GM18868 (cell line): ENCODE measurements around the gene NEDD8.

Experiments
- ATAC-seq: cut with Tn5 transposase; IDR thresholded peaks from one replicate; pipeline ENCODE4 v1.9.1; 2021; ENCODE audit warnings: mild to moderate bottlenecking, moderate library complexity; ENCODE audit not compliant: unreplicated experiment

The NEDD8 gene

DNA sequence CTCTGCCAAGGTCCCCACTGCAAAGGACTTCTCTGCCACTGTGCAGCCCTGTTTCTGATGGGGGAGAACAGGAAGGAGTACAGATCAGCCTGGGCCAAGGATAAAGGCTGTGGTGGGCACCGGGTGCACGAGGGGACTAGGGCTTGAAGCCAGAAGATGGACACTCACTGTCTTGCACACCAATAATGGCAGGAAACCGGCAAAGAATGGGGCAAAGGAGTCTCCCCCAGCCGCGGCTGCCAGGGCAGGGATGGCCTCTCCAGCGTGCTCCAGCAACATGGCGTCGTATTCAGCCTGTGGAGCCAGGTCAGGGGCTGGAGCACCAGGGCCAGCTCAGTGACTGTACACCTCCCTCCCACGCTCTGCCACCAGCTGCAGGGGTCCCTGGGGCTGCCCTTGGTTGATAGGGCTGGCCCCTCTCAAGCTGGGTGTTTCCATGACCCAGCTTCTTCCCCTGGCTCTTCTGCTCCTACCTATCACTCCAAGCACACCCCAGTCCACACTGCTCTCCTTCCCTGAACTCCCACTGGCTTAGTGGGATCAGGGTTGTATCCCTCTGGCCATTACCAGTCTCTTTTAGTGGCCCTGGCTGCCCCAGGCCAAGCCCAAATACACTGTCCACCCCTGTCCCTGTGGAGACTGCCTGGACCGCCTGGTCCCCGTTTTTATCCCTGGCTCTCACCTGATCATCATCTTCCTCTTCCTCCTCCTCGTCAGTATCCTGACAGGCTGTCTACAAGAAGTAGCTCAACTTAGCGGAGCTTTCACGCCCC, 49.9 kb downstream of the NEDD8 start:
- no peak for ATAC-seq

DNA sequence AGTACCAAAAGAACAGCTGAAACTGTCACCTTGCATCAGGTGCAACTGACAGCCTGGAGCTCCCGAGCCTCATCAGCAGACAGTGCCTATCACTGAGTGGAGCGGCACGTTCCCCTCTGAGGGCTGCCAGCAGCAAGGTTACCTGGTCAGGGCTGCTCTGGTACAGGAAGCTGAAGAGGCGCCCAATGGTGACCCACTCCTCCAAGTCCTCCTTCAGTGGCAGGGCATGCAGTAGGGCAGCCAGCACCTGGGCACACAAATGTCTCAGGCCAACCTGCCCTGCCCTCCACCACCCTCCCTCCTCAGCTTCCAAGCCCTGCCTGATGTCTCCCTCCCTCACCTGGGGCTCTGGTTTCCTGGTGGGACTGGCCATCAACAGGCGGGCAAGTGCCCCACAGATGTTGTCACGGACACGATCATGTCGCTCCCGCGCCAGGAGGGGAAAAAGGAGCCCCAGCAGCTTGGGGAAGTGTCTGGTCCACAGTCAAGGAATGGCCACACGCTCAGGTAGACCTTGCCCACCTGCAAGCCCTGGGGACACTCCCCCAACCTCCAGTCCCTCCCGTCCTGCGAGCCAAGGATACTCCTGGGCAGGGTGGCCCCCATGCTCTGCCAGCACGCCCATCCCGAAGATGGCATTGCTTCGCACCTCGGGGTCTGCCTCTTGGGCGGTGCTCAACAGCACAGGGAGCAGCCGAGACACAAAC, 50.6 kb downstream of the NEDD8 start:
- no peak for ATAC-seq

DNA sequence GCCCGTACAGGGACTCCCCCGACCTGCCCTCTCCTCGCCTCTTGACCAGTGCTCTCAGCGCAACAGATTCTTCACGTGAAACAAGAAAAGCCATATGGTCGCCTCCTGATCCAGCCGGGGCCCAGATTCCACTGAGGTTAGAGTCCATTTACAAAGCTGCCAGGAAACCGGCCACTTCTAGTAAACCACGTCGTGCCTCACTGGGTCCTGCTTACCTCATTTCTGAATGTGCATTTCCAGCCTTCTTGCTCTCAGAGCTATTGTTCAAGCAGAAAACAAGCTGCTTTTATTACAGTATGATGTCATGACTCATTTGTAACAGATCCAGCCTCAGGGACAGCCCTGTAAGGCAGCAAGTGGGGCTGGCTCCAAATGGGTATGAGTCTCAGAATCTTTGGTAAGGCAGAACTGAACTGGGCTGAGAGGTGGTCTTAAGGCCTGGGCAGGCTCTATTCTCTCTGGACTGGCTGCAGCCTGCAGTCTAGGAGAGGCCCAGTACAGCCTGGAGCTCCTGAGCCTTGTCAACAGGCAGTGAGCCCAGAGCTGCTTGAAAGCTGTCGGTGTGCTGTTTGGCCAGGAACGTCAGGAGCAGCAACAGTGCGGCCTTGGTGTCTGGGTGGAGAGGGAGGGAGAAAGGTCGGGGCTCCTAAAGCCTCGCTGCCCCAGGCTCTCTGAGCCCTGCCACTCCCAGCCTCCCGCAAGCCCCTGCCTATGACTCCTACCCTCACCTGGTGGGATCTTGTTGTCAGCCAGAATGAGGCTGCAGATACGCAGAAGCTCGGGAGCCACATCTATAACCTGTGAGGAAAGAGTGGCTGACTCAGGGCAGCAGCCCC, 52.0 kb downstream of the NEDD8 start:
- ATAC-seq = no peak

DNA sequence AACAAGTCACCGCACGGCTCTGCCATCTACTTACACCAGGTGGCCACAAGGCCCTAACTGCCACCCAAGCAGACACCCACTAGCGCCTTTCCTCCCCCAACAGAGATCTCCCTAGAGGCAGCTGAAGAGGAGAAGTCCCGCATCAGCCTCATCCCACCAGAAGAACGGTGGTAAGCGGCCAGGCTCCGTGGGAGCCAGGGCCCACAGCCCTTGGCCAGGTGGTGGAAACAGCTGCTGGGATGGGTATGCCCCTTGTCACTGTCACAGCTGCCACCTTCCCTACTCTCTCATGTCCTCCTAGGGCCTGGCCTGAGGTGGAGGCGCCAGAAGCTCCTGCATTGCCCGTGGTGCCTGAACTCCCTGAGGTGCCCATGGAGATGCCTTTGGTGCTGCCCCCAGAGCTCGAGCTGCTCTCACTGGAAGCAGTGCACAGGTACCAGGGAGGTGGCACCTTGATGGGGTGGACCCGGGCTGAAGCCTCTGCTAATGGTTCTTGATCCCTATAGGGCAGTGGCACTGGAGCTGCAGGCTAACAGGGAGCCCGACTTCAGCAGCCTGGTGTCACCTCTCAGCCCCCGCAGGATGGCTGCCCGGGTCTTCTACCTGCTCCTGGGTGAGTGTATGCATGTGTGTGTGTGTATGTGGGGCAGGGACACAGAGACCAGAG, 52.7 kb downstream of the NEDD8 start:
- no peak for ATAC-seq

DNA sequence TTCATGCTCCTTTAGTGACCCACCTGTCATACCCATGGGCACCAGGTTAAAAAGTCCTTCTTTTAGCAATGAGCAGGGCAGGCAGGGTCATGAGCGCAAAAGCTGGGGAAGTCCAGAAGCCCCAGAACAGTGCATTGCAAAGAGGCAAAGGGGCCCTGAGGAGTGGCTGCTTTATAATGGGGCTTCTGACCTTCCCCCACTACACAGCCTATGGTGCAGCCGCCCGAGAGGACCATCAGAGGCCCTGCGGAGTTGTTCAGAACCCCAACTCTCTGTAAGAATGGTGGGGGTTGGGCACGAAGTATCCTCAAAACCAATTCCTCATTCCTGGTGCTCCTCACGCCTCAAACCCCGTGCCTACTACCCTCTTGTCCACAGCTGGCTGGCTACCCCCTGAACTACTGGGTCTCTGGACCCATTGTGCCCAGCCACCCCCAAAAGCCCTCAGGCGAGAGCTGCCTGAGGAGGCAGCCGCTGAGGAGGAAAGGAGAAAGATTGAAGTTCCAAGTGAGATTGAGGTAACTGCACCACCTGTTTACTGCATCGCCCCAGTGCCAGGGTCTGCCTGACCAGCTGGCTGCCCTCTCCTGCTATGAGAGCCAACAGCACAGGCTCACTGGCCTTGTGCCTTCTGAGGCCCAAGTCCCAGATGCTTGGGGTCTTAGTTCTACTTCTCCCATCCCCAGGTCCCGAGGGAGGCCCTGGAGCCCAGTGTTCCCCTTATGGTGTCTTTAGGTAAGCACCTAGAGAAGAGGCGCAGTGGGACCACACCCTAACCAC, 53.6 kb downstream of the NEDD8 start:
- no peak for ATAC-seq

DNA sequence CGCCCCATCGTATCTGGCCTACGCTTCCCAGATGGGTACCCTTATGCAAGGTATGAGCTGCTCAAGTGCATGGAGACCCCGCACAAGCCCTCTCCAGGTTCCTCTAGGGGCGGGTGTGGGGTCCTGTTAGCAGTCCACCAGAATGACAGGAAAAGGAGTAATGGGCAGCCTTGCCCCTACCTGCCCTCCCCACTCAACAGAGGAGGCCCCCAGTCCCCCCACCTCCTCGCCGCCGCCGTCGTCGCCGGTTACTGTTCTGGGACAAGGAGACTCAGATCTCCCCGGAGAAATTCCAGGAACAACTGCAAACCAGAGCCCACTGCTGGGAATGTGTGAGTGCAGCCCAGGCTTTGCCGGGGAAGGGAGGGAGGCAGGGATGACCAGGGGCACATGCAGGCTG, 54.3 kb downstream of the NEDD8 start:
- no peak for ATAC-seq

DNA sequence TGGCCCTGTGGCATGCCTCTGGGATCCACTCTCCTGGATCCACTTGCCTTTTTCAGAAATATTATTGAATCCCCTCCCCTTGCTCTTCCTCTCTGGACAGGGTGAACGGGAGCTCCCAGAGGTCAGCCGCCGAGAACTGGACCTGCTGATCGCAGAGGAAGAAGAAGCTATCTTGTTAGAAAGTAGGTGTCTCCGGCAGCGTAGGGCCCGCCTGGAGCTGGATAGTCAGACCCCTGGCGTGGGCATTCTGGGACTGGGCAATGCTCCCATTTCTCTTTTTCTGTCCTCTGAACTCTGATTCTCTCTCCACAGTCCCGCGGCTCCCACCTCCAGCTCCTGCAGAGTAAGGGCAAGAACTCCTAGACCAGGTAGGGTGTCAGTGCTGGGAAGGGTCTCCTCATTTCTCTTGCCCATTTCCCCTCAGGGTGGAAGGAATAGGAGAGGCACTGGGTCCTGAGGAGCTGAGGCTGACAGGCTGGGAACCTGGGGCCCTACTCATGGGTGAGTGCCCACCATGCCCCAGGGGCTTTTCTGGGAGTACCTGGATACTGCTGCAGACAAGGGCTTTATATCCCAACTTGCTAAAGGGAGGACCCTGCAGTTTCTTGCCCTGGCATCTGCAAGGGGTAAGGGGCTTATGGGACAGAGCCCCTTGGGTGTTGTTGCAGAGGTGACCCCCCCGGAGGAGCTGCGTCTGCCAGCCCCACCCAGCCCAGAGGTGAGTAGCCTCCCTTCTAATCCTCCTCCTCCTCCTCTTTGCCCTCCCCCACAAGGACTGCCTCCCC, 54.9 kb downstream of the NEDD8 start:
- ATAC-seq = no peak

DNA sequence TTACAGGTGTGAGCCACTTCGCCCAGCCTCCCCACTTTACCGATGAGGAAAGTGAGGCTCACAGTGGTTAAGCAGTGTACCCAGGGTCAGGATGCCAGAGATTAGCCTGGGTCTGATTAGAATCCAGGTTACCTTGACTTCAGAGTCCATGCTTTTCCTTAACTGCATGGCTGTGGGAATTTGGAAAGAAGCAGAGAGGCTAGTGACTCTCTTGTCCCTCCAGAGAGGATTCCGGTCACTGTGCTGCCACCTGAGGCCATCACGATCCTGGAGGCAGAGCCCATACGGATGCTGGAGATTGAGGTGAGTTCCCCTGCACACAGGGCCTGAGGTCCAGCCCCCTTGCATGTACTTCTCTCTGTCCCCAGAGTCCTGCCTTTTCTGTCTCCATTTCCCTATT, 55.6 kb downstream of the NEDD8 start:
- no peak for ATAC-seq

DNA sequence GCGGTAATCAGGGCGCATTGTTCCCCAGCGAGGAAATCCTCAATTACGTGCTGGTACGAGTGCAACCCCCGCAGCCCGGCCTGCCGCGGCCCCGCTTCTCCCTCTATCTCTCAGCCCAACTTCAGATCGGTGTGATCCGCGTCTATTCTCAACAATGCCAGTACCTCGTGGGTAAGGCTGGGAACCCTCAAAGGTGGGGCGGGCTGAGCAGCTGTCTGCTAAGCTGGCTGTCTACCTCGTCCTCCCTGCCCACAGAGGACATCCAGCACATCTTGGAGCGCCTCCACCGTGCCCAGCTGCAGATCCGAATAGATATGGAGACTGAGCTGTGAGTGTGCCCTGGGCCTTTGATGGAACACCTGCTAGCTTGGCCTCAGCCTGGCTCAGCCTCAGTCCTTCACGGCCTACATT, 59.3 kb downstream of the NEDD8 start:
- no peak for ATAC-seq

DNA sequence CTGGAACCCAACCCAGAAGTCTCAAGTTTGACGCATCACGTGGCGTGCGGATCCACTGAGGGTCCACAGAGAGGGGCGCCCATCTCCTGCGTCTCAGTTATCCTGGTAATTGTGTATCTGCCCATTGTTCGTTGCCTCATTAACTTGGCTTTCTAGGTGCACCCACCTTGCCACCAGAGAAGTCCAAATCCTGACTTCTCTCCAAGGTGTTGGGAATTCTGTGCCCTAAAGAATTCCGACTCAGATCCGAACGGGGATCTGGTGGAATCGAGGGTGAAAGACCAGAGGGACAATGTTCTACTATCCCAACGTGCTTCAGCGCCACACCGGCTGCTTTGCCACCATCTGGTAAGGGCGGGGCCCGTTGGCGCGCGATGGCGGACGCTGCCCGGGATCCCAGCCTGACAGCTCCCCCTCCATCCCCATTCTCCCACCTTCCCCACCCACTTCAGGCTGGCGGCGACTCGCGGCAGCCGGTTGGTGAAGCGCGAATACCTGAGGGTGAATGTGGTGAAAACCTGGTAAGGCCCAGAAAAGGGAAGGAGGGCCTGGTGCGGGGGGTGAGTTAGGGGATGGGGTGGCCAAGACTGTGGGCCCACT, 59.8 kb downstream of the NEDD8 start:
- ATAC-seq = no peak

DNA sequence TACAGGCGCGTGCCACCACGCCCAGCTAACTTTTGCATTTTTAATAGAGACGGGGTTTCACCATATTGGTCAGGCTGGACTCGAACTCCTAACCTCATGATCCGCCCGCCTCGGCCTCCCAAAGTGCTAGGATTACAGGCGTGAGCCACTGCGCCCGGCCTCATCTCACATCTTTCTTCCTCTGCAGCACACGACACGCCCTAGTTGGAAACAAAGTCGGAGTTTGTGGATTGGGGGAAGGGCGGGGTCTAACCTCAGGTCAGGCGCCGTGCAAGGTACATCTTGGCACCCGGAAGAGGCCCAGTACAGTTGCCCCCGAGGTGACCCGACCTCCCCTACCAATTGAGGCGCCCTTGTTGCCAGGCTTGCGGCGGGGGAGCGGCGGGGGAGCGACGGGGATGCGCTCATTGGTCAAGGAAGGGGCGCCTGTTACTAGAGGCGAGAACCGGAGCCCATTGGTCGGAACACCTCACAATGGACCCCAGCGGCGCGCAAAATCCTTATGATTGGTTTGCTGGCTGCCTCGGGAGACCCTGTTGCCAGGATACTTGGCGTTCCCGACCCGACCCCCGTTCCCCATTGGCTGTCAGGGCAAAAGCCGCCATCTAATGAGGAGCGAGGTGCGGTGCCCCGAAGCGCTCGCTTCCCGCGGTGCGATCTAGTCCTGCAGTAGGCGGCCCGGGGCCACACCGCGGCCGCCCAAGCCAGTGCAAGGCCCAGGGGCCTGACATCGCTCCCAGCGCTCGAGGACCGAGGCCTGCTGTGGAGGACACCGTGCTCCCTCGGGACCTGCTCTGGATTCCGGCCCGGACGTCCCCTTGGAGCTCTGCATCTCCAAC, 60.5 kb downstream of the NEDD8 start, which contains the start of gene REC8:
Gene REC8 (plus strand): TSS at position 659 of the 839 bp plus-strand sequence. CDS start 473 bp downstream, outside the sequence.
- peak; percentile 88 for ATAC-seq

DNA sequence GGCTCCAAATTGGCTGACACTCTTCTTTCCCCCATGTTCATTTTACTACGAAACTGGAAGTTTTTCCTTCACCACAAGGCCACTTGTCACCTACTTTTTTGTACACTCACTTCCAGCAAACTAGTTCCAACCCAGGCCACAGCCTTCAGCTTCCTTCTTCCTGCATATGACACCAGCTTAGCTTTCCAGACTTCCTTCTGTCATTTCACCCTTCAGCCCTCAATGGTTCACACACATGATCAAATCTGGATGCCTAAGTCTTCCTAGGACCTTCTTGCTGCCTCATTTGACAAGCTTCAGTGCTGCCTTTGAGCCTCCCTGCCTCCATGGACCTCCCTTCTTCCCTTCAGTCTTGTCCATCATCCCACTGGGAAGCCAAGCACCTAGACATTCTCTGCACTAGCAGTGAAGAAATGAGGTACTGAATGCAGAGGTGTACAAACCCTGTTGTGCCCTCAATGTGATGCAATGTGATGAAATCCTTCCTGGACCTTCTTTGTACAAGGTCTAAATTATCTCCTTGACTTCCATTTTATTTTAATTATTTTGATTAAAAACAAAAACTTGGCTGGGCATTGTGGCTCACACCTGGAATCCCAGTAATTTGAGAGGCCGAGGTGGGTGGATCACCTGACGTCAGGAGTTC, 64.6 kb downstream of the NEDD8 start:
- no peak for ATAC-seq
